Smooth muscle cell (in vitro differentiated cells): ENCODE data around the gene SLC24A3. TPM values are rescaled to one million over a fixed set of nuclear protein-coding genes. Genes with fewer than 3 reads are reported as not detected.

Experiments used
- DNase-seq: peaks from one replicate; lab custom pipeline; 2025; ENCODE audit not compliant: unreplicated experiment; lab: John Stamatoyannopoulos, UW
- H2AFZ ChIP-seq: fragments of 200-600 bp; sonication (generic); 2 replicates; pipeline ENCODE4 v1.6.0; 2016; ENCODE audit warnings: antibody characterized with exemption, low read depth, mild to moderate bottlenecking
- H3F3A ChIP-seq: fragments of 200-600 bp; sonication (generic); 2 replicates; pipeline ENCODE4 v1.6.0; 2017; ENCODE audit warnings: antibody characterized with exemption, low read depth
- H3K27ac ChIP-seq: fragments of 200-600 bp; sonication (generic); 2 replicates; pipeline ENCODE4 v1.5.1; 2016; ENCODE audit warnings: low read depth, mild to moderate bottlenecking
- H3K27me3 ChIP-seq: fragments of 200-600 bp; sonication (generic); 2 replicates; pipeline ENCODE4 v1.6.1; 2016; ENCODE audit warnings: low read depth, mild to moderate bottlenecking
- H3K36me3 ChIP-seq: fragments of 200-600 bp; sonication (generic); 2 replicates; pipeline ENCODE4 v1.5.1; 2016; ENCODE audit warnings: low read depth
- H3K4me1 ChIP-seq: fragments of 200-600 bp; sonication (generic); 2 replicates; pipeline ENCODE4 v1.5.1; 2016; ENCODE audit warnings: low read depth
- H3K4me2 ChIP-seq: fragments of 200-600 bp; sonication (generic); 2 replicates; pipeline ENCODE4 v1.6.0; 2016; ENCODE audit warnings: mild to moderate bottlenecking
- H3K4me3 ChIP-seq: fragments of 200-600 bp; sonication (generic); 2 replicates; pipeline ENCODE4 v1.5.1; 2016; ENCODE audit warnings: mild to moderate bottlenecking
- H3K79me2 ChIP-seq: fragments of 200-600 bp; sonication (generic); 2 replicates; pipeline ENCODE4 v1.6.0; 2016; ENCODE audit warnings: low read depth, mild to moderate bottlenecking
- H3K9ac ChIP-seq: fragments of 200-600 bp; sonication (generic); 2 replicates; pipeline ENCODE4 v1.6.0; 2016; ENCODE audit warnings: low read depth
- H3K9me3 ChIP-seq: fragments of 200-600 bp; sonication (generic); replicated peaks from 2 replicates; pipeline ENCODE4 v1.5.1; 2016; ENCODE audit warnings: low read depth
- H4K20me1 ChIP-seq: fragments of 200-600 bp; sonication (generic); 2 replicates; pipeline ENCODE4 v1.6.0; 2016; ENCODE audit warnings: low read depth
- WGBS: methylation state at CpG from one replicate; pipeline ENCODE4 v1.1.7; 2016; ENCODE audit warnings: low lambda C conversion rate; 5-methylcytosine and 5-hydroxymethylcytosine counted together
- polyA plus RNA-seq: library from polyadenylated mRNA; unstranded; fragments of >200 nt; fragmentation: Nextera tagmentation; extraction: Ambion mirVana; gene quantifications from 2 replicates; pipeline ENCODE4 v1.2.1, GENCODE V29; 2016
- total RNA-seq: library from RNA; depleted of rRNA; stranded (reverse); fragments of >200 nt; gene quantifications from 2 replicates; pipeline ENCODE4 v1.2.3, GENCODE V29; 2014
- TF ChIP-seq, protein P1 (sequence below): fragments of 200-600 bp; sonication (generic); IDR thresholded peaks from 2 replicates; pipeline ENCODE4 v1.5.1; 2017; ENCODE audit warnings: borderline replicate concordance, mild to moderate bottlenecking, antibody characterized with exemption; ENCODE audit not compliant: insufficient read depth, poor library complexity, severe bottlenecking

SLC24A3 gene
- total and polyA plus RNA-seq, 2 experiments from 2014 or later: 2.5 to 3.2 TPM

DNA sequence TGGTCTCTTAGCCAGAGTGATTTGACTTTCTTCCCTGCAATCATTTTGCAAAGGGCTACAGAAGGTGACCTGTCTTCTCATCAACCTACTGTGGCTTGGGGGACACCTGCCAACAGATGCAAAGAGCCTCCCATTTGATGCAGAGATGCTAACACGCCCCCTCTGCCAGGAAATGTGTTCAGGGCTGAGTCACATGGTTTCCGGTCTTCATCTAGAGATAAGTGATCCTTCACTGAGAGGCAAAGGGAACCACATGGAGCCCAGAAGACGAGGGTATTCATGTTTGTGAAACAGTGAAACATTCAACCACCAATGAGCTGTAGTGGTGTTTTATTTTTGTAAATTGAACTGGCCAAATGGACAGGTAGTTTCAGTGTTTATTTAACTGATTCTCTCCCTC, 436.6 kb downstream of the SLC24A3 start:
- H3K36me3 ChIP-seq: no peaks in the 10 kb centered on the region
- H3K27ac ChIP-seq: no peak overlapping the region
- TF ChIP-seq, protein P1, sequence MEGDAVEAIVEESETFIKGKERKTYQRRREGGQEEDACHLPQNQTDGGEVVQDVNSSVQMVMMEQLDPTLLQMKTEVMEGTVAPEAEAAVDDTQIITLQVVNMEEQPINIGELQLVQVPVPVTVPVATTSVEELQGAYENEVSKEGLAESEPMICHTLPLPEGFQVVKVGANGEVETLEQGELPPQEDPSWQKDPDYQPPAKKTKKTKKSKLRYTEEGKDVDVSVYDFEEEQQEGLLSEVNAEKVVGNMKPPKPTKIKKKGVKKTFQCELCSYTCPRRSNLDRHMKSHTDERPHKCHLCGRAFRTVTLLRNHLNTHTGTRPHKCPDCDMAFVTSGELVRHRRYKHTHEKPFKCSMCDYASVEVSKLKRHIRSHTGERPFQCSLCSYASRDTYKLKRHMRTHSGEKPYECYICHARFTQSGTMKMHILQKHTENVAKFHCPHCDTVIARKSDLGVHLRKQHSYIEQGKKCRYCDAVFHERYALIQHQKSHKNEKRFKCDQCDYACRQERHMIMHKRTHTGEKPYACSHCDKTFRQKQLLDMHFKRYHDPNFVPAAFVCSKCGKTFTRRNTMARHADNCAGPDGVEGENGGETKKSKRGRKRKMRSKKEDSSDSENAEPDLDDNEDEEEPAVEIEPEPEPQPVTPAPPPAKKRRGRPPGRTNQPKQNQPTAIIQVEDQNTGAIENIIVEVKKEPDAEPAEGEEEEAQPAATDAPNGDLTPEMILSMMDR: no peak
- no peaks in the 10 kb centered on the region for H4K20me1 ChIP-seq
- no peak overlapping the region for H3K4me2 ChIP-seq
- H3K9me3 ChIP-seq: no peaks in the 10 kb centered on the region
- H3F3A ChIP-seq: no peaks in the 10 kb centered on the region
- no peaks in the 10 kb centered on the region for H3K4me1 ChIP-seq
- H3K79me2 ChIP-seq: no peaks in the 10 kb centered on the region
- H3K27me3 ChIP-seq: peaks cover 3% of the 10 kb centered on the region
- WGBS: 59% methylated on average over 3 of the region's 3 CpGs
- no peak for DNase-seq
- H3K4me3 ChIP-seq: no peak overlapping the region
- H3K9ac ChIP-seq: no peak overlapping the region
- no peak overlapping the region for H2AFZ ChIP-seq

DNA sequence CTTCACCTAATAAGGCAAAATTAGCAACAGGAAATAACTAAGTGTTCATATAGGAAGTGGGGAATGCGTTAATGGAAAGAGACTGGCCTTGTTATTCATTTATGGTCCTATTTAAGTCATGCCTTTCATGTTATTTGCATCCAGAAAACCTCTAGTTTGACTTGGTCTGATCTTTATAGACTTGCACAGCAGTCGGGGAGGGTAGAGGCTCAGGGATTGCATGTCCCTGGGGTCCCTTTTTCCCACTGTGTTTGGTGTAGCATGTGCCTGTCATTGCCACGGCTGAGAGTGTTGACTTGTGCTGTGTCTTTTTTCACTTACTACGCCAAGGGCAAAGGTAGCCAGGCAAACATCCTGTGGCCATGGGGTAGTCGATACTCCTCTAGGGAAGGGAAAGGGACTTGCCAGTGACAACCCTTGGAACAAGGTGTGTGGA, 440.2 kb downstream of the SLC24A3 start:
- Histone ChIP-seq H3K4me3 (no peak overlapping the region), H4K20me1 (no peaks in the 10 kb centered on the region), H3K9ac (no peak overlapping the region), H2AFZ (no peak overlapping the region), H3K27ac (no peak overlapping the region), H3K79me2 (no peaks in the 10 kb centered on the region), H3K9me3 (no peaks in the 10 kb centered on the region), H3K4me1 (no peaks in the 10 kb centered on the region), H3K4me2 (no peak overlapping the region), H3K27me3 (peaks cover 5% of the 10 kb centered on the region), H3K36me3 (no peaks in the 10 kb centered on the region), H3F3A (no peaks in the 10 kb centered on the region)
- DNase-seq: no peak
- TF ChIP-seq, protein P1: no peak
- 82% methylated on average over 5 of the region's 5 CpGs for WGBS

- H3K27me3 ChIP-seq: peaks cover 5% of the 10 kb centered on the region
- no peaks in the 10 kb centered on the region for H3K36me3 ChIP-seq
- no peaks in the 10 kb centered on the region for H3K9me3 ChIP-seq
- no peak overlapping the region for H3K9ac ChIP-seq
- no peak for DNase-seq
- H3K4me1 ChIP-seq: no peaks in the 10 kb centered on the region
- H3K27ac ChIP-seq: no peak overlapping the region
- 84% methylated on average over 6 of the region's 6 CpGs for WGBS
- H4K20me1 ChIP-seq: no peaks in the 10 kb centered on the region
- H3K79me2 ChIP-seq: no peaks in the 10 kb centered on the region
- H3K4me3 ChIP-seq: no peak overlapping the region
- H3F3A ChIP-seq: no peaks in the 10 kb centered on the region
- H2AFZ ChIP-seq: no peak overlapping the region
- H3K4me2 ChIP-seq: no peak overlapping the region
- TF ChIP-seq, protein P1: no peak
Observed at GRCh38 chr20:19653327-19653726, 440.9 kb downstream of the SLC24A3 start.

DNA sequence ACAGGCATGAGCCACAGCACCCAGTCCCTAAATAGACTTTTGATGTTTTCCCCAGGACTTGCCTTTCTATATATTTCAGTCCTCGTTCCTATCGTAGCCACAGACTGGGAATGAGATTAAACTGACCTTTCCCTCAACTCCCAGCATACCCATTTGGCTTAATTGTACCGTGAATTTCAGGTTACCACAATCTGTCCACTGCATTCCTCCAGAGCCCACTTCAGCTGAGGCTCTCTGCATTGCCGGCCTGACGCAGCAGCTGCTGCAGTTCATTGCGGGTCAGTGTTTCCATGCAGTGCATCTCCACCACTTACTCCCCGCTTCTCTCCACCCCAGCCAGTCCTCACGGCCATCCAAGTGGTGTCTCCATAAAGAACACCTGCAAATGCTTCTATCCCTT, 442.5 kb downstream of the SLC24A3 start:
- H2AFZ ChIP-seq: no peak overlapping the region
- no peak overlapping the region for H3K27ac ChIP-seq
- no peak for DNase-seq
- H4K20me1 ChIP-seq: no peaks in the 10 kb centered on the region
- no peak overlapping the region for H3K4me3 ChIP-seq
- no peak overlapping the region for H3K4me2 ChIP-seq
- H3K9me3 ChIP-seq: no peaks in the 10 kb centered on the region
- 93% methylated on average over 8 of the region's 8 CpGs for WGBS
- H3F3A ChIP-seq: no peaks in the 10 kb centered on the region
- H3K36me3 ChIP-seq: no peaks in the 10 kb centered on the region
- H3K27me3 ChIP-seq: peaks cover 5% of the 10 kb centered on the region
- H3K4me1 ChIP-seq: no peaks in the 10 kb centered on the region
- no peaks in the 10 kb centered on the region for H3K79me2 ChIP-seq
- H3K9ac ChIP-seq: no peak overlapping the region
- TF ChIP-seq, protein P1: no peak
